ENCODE measurements around the gene TMEM161A. TPM values are rescaled to one million over a fixed set of nuclear protein-coding genes. Genes with fewer than 3 reads are reported as not detected.
A peak's percentile ranks its signal among the peaks of the same experiment; 100 is the strongest.
"Not testable (repeated sequence)": the region's sequence is repeated elsewhere in the genome, so short reads cannot be mapped to it uniquely, and the experiment has no call there.

The TMEM161A gene
- total and polyA plus RNA-seq, 7 experiments from 2014 or later, result 15.8 to 32.7 (median 23.5) TPM

DNA sequence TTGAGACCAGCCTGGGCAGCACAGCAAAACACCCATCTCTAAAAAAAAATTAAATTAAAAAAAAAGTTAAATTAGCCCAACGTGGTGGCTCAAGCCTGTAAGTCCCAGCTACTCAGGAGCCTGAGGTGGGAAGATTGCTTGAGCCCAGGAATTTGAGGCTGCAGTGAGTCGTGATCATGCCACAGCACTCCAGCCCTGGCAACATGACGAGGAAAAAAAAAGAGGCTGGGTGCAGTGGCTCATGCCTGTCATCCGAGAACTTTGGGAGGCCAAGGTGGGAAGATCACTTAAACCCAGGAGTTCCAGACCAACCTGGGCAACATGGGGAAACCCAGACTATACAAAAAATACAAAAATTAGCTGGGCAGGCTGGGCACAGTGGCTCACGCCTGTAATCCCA is 2.2 kb upstream of the TMEM161A start:
- Mint-ChIP-seq H3K36me3 (no peaks in the 10 kb centered on the region), H3K9me3 (peaks cover 0 to 2% (median 0%) of the 10 kb centered on the region in 11 donors), H3K27me3 (no peaks in the 10 kb centered on the region), H3K4me1 (peaks cover 17 to 32% (median 25%) of the 10 kb centered on the region in 7 donors), H3K4me3 (no peak overlapping the region), H3K27ac (no peak overlapping the region)
- Histone ChIP-seq H3K36me3 (ENCODE audit: control insufficient read depth in 2 of 3, insufficient read depth in 3 of 3, low read length in 3 of 3) (no peaks in the 10 kb centered on the region), H3K4me3 (ENCODE audit: low read length) (no peak overlapping the region), H3K27ac (ENCODE audit: low read depth, low read length) (no peak overlapping the region), H3K27me3 (ENCODE audit: control insufficient read depth in 2 of 2, insufficient read depth in 2 of 2, low read length in 2 of 2) (no peaks in the 10 kb centered on the region), H3K4me1 (ENCODE audit: control insufficient read depth in 2 of 2, insufficient read depth in 2 of 2, low read length in 2 of 2) (peaks cover 8 to 9% of the 10 kb centered on the region in 2 donors), H3K9me3 (ENCODE audit: control insufficient read depth in 2 of 3, low read length in 3 of 3) (no peaks in the 10 kb centered on the region)
- intact Hi-C loops (cut with micrococcal nuclease), result no loop called here
- DNase-seq (no peak), ATAC-seq (no peak)
- POLR2A ChIA-PET, result interaction anchor here (1.0 kb wide), 1 partner anchor 86 kb away, joined by 3 read pairs; no protein-coding TSS in a partner anchor
- CTCF ChIA-PET, result interaction anchor here (0.6 to 1.3 kb wide), 5 partner anchors 51 to 350 kb away, joined by 3 to 10 read pairs (median 4); no protein-coding TSS in a partner anchor

DNA sequence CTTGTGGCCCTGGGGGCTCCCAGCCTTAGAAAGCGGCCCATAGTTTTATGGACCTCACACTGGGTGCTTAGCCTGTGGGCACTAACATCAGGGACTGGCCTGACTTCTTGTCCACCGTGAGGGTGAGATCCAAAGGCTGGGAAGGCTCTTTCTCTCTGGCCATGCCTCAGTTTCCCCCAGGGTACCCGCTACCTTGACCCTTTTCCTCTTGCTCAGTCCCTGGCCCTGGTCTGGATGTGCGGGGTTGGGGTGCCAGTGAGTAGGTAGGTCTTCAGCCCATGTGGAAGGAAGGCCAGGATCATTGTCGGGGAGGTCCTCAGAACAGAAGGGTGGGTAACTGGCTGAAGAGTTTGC is 1.6 kb upstream of the TMEM161A start:
- Mint-ChIP-seq H3K4me3 (peak overlapping the region in 2 of 10 donors; percentile 44 to 59), H3K4me1 (peaks cover 20 to 36% (median 29%) of the 10 kb centered on the region in 7 donors), H3K27me3 (no peaks in the 10 kb centered on the region), H3K27ac (peak overlapping the region in 4 of 9 donors; percentile 37 to 80 (median 56)), H3K36me3 (peaks cover 0 to 3% (median 0%) of the 10 kb centered on the region in 5 donors), H3K9me3 (peaks cover 0 to 2% (median 0%) of the 10 kb centered on the region in 11 donors)
- no peak for DNase-seq
- Histone ChIP-seq H3K4me1 (ENCODE audit: control insufficient read depth in 2 of 2, insufficient read depth in 2 of 2, low read length in 2 of 2) (peaks cover 8 to 9% of the 10 kb centered on the region in 2 donors), H3K27ac (ENCODE audit: low read depth, low read length) (no peak overlapping the region), H3K4me3 (ENCODE audit: low read length) (no peak overlapping the region), H3K36me3 (ENCODE audit: control insufficient read depth in 2 of 3, insufficient read depth in 3 of 3, low read length in 3 of 3) (no peaks in the 10 kb centered on the region), H3K27me3 (ENCODE audit: control insufficient read depth in 2 of 2, insufficient read depth in 2 of 2, low read length in 2 of 2) (no peaks in the 10 kb centered on the region), H3K9me3 (ENCODE audit: control insufficient read depth in 2 of 3, low read length in 3 of 3) (no peaks in the 10 kb centered on the region)
- no peak for ATAC-seq
- ChIA-PET CTCF (interaction anchor here (1.3 kb wide), 1 partner anchor 85 kb away, joined by 10 read pairs; no protein-coding TSS in a partner anchor), POLR2A (interaction anchor here (1.0 kb wide), 1 partner anchor 85 kb away, joined by 3 read pairs; no protein-coding TSS in a partner anchor)
- intact Hi-C loops (cut with micrococcal nuclease), result loop anchor here (1.0 to 5.0 kb wide), 5 partner anchors 32 to 637 kb away; partner anchors contain the start of genes ELL (in 2 of the 2) and MEF2B (in 1 of the 2)

DNA sequence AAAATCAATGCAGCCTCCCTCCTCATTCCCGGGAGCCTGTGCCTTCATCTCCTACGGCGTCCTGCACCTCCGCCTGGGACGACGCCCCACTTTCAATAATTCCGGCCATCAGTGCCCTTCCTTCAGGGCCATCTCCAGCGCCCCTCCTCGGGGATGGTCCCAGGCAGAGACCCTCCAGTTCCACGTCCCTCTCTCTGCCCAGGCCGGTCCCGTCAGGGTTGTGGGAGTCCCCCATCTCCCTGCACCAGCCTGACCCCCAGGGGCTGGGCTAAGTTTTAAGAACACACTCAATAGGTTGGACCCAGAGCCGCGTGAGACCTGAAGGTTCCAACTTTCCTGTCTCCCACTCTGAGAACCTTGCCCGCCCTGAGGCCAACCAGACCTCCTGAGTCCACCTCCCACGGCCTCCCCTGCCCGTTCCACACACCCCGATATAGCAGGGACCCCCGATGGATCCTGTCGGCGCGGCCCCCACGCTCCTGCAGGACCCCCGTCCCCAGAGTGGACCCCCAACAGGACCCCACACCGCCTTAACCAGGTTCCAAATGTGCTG is 646 bp downstream of the TMEM161A start:
- peak overlapping the region; percentile 84 for H3K4me3 ChIP-seq (ENCODE audit: low read length)
- no peak for DNase-seq
- POLR2A ChIA-PET, result interaction anchor here (0.9 kb wide), 1 partner anchor 73 kb away, joined by 3 read pairs; no protein-coding TSS in a partner anchor

DNA sequence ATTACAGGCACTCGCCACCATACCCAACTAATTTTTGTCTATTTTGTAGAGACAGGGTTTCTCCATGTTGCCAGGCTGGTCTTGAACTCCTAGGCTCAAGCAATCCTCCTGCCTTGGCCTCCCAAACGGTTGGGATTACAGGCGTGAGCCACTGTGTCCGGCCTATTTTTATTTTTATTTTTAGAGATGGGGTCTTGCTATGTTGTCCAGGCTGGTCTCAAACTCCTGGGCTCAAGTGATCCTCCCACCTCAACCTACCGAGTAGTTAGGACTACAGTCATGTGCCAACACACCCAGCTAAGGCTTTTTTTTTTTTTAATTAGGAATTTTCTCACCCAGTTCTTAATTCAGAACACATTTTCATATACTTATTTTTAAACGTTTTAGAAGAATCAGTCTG is 2.6 kb downstream of the TMEM161A start:
- H3K9me3 ChIP-seq (ENCODE audit: control insufficient read depth in 2 of 3, low read length in 3 of 3); H3K27me3 Mint-ChIP-seq; H3K36me3 ChIP-seq (ENCODE audit: control insufficient read depth in 2 of 3, insufficient read depth in 3 of 3, low read length in 3 of 3); H3K27ac Mint-ChIP-seq; H3K4me3 ChIP-seq (ENCODE audit: low read length); CTCF ChIA-PET; H3K27ac ChIP-seq (ENCODE audit: low read depth, low read length); H3K27me3 ChIP-seq (ENCODE audit: control insufficient read depth in 2 of 2, insufficient read depth in 2 of 2, low read length in 2 of 2); H3K4me1 ChIP-seq (ENCODE audit: control insufficient read depth in 2 of 2, insufficient read depth in 2 of 2, low read length in 2 of 2); DNase-seq; ATAC-seq: not testable (repeated sequence)
- H3K9me3 Mint-ChIP-seq, result peaks cover 0 to 10% (median 3%) of the 10 kb centered on the region in 11 donors
- H3K4me3 Mint-ChIP-seq, result peak overlapping the region in 1 of 10 donors; percentile 16
- intact Hi-C loops (cut with micrococcal nuclease), result loop anchor here (5.0 kb wide), 3 partner anchors 37 to 642 kb away; partner anchors contain the start of genes ELL (in 2 of the 2) and MEF2B (in 1 of the 2)
- H3K4me1 Mint-ChIP-seq, result peaks cover 20 to 41% (median 29%) of the 10 kb centered on the region in 7 donors
- peaks cover 0 to 22% (median 9%) of the 10 kb centered on the region in 5 donors for H3K36me3 Mint-ChIP-seq
- POLR2A ChIA-PET, result interaction anchor here (0.6 to 0.7 kb wide), 2 partner anchors 80 to 226 kb away, joined by 3 read pairs; no protein-coding TSS in a partner anchor

More for the DNA sequence above, 646 bp downstream of the TMEM161A start:
- intact Hi-C loops (cut with micrococcal nuclease), result loop anchor here (1.0 to 5.0 kb wide), 11 partner anchors 35 to 640 kb away; partner anchors contain the start of genes BORCS8 (in 2 of the 2), ELL (in 2 of the 2), MAU2 (in 2 of the 2) and RFXANK (in 2 of the 2)
- peak overlapping the region in 8 of 9 donors; percentile 84 to 97 (median 93) for H3K27ac Mint-ChIP-seq
- H3K4me3 Mint-ChIP-seq, result peak overlapping the region; percentile 83 to 100 (median 98)
- H3K9me3 ChIP-seq (ENCODE audit: control insufficient read depth in 2 of 3, low read length in 3 of 3), result no peaks in the 10 kb centered on the region
- H3K36me3 ChIP-seq (ENCODE audit: control insufficient read depth in 2 of 3, insufficient read depth in 3 of 3, low read length in 3 of 3), result no peaks in the 10 kb centered on the region
- H3K4me1 Mint-ChIP-seq, result peaks cover 20 to 41% (median 29%) of the 10 kb centered on the region in 7 donors
- ATAC-seq, result no peak
- H3K27me3 Mint-ChIP-seq, result no peaks in the 10 kb centered on the region
- H3K9me3 Mint-ChIP-seq, result peaks cover 0 to 4% (median 0%) of the 10 kb centered on the region in 11 donors
- H3K27ac ChIP-seq (ENCODE audit: low read depth, low read length), result peak overlapping the region; percentile 90
- no peaks in the 10 kb centered on the region for H3K27me3 ChIP-seq (ENCODE audit: control insufficient read depth in 2 of 2, insufficient read depth in 2 of 2, low read length in 2 of 2)
- peaks cover 8 to 9% of the 10 kb centered on the region in 2 donors for H3K4me1 ChIP-seq (ENCODE audit: control insufficient read depth in 2 of 2, insufficient read depth in 2 of 2, low read length in 2 of 2)
- CTCF ChIA-PET, result interaction anchor here (0.7 kb wide), 1 partner anchor 44 kb away, joined by 3 read pairs; no protein-coding TSS in a partner anchor
- peaks cover 0 to 14% (median 0%) of the 10 kb centered on the region in 5 donors for H3K36me3 Mint-ChIP-seq

DNA sequence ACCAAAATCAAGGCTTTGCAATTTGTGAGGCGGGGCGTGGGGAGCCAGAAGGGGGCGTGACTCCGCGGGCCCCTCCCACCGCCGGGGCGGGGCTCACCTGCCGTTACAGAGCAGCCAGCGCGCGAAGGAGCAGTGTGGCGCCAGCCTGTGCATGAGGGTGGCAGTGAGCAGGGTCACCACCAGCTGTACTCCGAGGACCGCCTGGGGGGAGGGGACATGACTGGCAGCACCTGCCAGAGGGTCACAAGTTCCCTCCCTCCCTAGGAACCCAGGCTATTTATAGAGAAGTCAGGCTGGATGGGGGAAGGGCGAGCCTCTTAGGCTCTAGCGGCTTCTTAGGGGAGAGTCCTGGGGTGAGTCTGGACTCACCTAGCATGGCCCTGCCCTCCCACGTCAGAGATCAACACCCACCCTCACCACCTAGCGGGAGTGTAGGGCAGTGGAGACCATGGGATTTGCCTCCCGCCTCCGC is 3.6 kb downstream of the TMEM161A start:
- Histone ChIP-seq H3K9me3 (ENCODE audit: control insufficient read depth in 2 of 3, low read length in 3 of 3) (peaks cover 0 to 9% (median 0%) of the 10 kb centered on the region in 3 experiments), H3K36me3 (ENCODE audit: control insufficient read depth in 2 of 3, insufficient read depth in 3 of 3, low read length in 3 of 3) (peaks cover 0 to 4% (median 0%) of the 10 kb centered on the region in 3 experiments), H3K4me1 (ENCODE audit: control insufficient read depth in 2 of 2, insufficient read depth in 2 of 2, low read length in 2 of 2) (peaks cover 8 to 9% of the 10 kb centered on the region in 2 donors), H3K27me3 (ENCODE audit: control insufficient read depth in 2 of 2, insufficient read depth in 2 of 2, low read length in 2 of 2) (no peaks in the 10 kb centered on the region), H3K27ac (ENCODE audit: low read depth, low read length) (no peak overlapping the region), H3K4me3 (ENCODE audit: low read length) (no peak overlapping the region)
- H3K27me3 Mint-ChIP-seq, result no peaks in the 10 kb centered on the region
- no peak overlapping the region for H3K27ac Mint-ChIP-seq
- H3K9me3 Mint-ChIP-seq, result peaks cover 0 to 12% (median 3%) of the 10 kb centered on the region in 11 donors
- ChIA-PET CTCF (no interaction called here), POLR2A (no interaction called here)
- peak; percentile 24 to 57 (median 47) for DNase-seq
- H3K4me3 Mint-ChIP-seq, result peak overlapping the region in 3 of 10 donors; percentile 43 to 54 (median 46)
- intact Hi-C loops (cut with micrococcal nuclease), result loop anchor here (5.0 kb wide), 3 partner anchors 38 to 643 kb away; partner anchors contain the start of genes ELL (in 2 of the 2) and MEF2B (in 1 of the 2)
- ATAC-seq, result peak; percentile 41
- H3K4me1 Mint-ChIP-seq, result peaks cover 20 to 41% (median 29%) of the 10 kb centered on the region in 7 donors
- peaks cover 0 to 24% (median 9%) of the 10 kb centered on the region in 5 donors for H3K36me3 Mint-ChIP-seq

DNA sequence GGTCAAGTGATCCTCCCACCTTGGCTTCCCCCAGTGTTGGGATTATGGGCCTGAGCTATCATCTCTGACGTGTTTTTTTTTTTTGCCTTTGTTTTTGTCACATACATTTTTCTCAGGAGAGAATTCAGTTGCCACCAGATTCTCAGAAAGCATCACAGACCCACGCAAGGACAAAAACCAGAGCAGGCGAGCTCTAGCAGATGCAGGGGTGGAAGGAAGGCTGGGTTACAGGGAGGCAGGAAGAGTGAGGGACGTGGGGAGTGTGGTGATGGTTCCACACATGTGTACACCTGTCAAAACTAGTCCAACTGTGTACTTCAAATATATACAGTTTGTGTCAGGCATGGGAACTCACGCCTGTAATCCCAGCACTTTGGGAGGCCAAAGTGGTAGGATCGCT is 4.3 kb downstream of the TMEM161A start:
- ATAC-seq (no peak), DNase-seq (no peak)
- Mint-ChIP-seq H3K27me3 (no peaks in the 10 kb centered on the region), H3K36me3 (peaks cover 0 to 28% (median 10%) of the 10 kb centered on the region in 5 donors), H3K27ac (peak overlapping the region in 1 of 9 donors; percentile 39), H3K9me3 (peaks cover 0 to 12% (median 3%) of the 10 kb centered on the region in 11 donors), H3K4me3 (peak overlapping the region in 1 of 10 donors; percentile 21), H3K4me1 (peaks cover 17 to 33% (median 27%) of the 10 kb centered on the region in 7 donors)
- CTCF ChIA-PET, result interaction anchor here (1.0 kb wide), 1 partner anchor 10 kb away, joined by 3 read pairs; no protein-coding TSS in a partner anchor
- H3K4me1 ChIP-seq (ENCODE audit: control insufficient read depth in 2 of 2, insufficient read depth in 2 of 2, low read length in 2 of 2), result peaks cover 6 to 9% of the 10 kb centered on the region in 2 donors
- no peak overlapping the region for H3K27ac ChIP-seq (ENCODE audit: low read depth, low read length)
- no peaks in the 10 kb centered on the region for H3K27me3 ChIP-seq (ENCODE audit: control insufficient read depth in 2 of 2, insufficient read depth in 2 of 2, low read length in 2 of 2)
- peaks cover 0 to 4% (median 0%) of the 10 kb centered on the region in 3 experiments for H3K36me3 ChIP-seq (ENCODE audit: control insufficient read depth in 2 of 3, insufficient read depth in 3 of 3, low read length in 3 of 3)
- POLR2A ChIA-PET, result no interaction called here
- peaks cover 0 to 9% (median 0%) of the 10 kb centered on the region in 3 experiments for H3K9me3 ChIP-seq (ENCODE audit: control insufficient read depth in 2 of 3, low read length in 3 of 3)
- no peak overlapping the region for H3K4me3 ChIP-seq (ENCODE audit: low read length)
- intact Hi-C loops (cut with micrococcal nuclease), result no loop called here

Measured in naive thymus-derived CD4-positive, alpha-beta T cell (primary cell).